ENCODE data around the gene GMCL1. TPM values are rescaled to one million over a fixed set of nuclear protein-coding genes. Genes with fewer than 3 reads are reported as not detected.
"Not testable (repeated sequence)": the region's sequence is repeated elsewhere in the genome, so short reads cannot be mapped to it uniquely, and the experiment has no call there.

The GMCL1 gene
- total and polyA plus RNA-seq, 2 of the 13 experiments (the other 11 are each of a cell fraction or from before 2014, with no cell fraction given), result 18.7 to 24.0 TPM

DNA sequence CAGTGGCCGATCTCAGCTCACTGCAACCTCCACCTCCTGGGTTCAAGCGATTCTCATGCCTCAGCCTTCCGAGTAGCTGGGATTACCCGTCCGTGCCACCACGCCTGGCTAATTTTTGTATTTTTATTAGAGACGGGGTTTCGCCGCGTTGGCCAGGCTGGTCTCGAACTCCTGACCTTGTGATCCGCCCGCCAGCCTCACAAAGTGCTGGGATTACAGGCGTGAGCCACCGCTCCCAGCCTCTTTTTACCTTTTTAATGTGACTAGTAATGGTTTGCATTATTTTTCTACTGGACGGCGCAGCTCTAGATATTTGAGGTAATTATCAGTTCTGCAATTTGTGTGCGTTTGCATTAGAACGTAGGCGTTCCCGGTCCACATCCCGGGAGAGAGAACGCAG is 65.3 kb downstream of the GMCL1 start:
- peaks cover 24% of the 10 kb centered on the region for H3K4me1 ChIP-seq (ENCODE audit: insufficient read depth, low read length)
- 62% methylated on average over 23 of the region's 23 CpGs for WGBS (ENCODE audit: low lambda C conversion rate)
- H3K9ac ChIP-seq (ENCODE audit: insufficient read depth, low read depth, low read length), result peak overlapping the region; percentile 90
- BruUV-seq (replicated peaks); H4K20me1 ChIP-seq (ENCODE audit: insufficient read depth, low read length); CTCF ChIA-PET (ENCODE audit: low intra/inter-chr PET ratio, low total read pairs); FAIRE-seq; H2AFZ ChIP-seq (ENCODE audit: low read length); in situ Hi-C loops (cut with HindIII; ENCODE audit: extremely low pct_ligation_motif_present, low pct_unique_long_range_greater_than_20kb); H3K27me3 ChIP-seq (ENCODE audit: control insufficient read depth in 1 of 2, insufficient read depth in 2 of 2, low read length in 2 of 2); DNase-seq (ENCODE audit: low spot score); H3K9me3 ChIP-seq (ENCODE audit: low read length); ATAC-seq; H3K27ac ChIP-seq (ENCODE audit: extremely low read length, insufficient read depth, low read length): not testable (repeated sequence)
- TF ChIP-seq ARNT2 (CRISPR knock-in tag; IDR thresholded peaks at IDR 0.05; ENCODE audit: low read depth), result peak; percentile 28; the same call in 1 of the 2 replicates
- 0 out of 2 replicates have a peak, but pooled peaks have one; percentile 37 for TF ChIP-seq SATB2 (CRISPR knock-in tag; IDR thresholded peaks at IDR 0.05)
- TF ChIP-seq ZBTB33 (CRISPR knock-in tag; IDR thresholded peaks at IDR 0.05), result peak; percentile 87; the same call in 1 of the 2 replicates
- TF ChIP-seq ZNF274 (CRISPR knock-in tag; IDR thresholded peaks at IDR 0.05), result 0 out of 2 replicates have a peak, but pooled peaks have one; percentile 37
- peak; percentile 63; the same call in 1 of the 2 replicates for TF ChIP-seq ZBTB38 (CRISPR knock-in tag; IDR thresholded peaks at IDR 0.05)
- intact Hi-C loops (cut with micrococcal nuclease; ENCODE audit: unreplicated experiment), result loop anchor here (5.0 kb wide), 1 partner anchor 172 kb away; no protein-coding TSS in a partner anchor
- H3K4me2 ChIP-seq (ENCODE audit: low read depth, low read length), result peak overlapping the region; percentile 89
- H3K36me3 ChIP-seq (replicated peaks in 1 of 2; ENCODE audit: control insufficient read depth in 1 of 2, insufficient read depth in 2 of 2, low read length in 2 of 2), result peaks cover 7 to 32% of the 10 kb centered on the region in 2 experiments; a peak in 3 of 5 replicates
- peak overlapping the region; percentile 85 to 97 (median 90) for H3K4me3 ChIP-seq (replicated peaks in 1 of 3; ENCODE audit: insufficient read depth in 1 of 3, low read depth in 2 of 3, low read length in 3 of 3)
- POLR2A ChIA-PET, result interaction anchor here (0.7 to 3.6 kb wide), 3 partner anchors 19 to 248 kb away, joined by 3 to 37 read pairs (median 3); partner anchors contain the start of gene MXD1
- H3K79me2 ChIP-seq (ENCODE audit: insufficient read depth, low read length), result peaks cover 36% of the 10 kb centered on the region
